Renal cortical epithelial cell (primary cell): ENCODE results near the gene KIFAP3. TPM values are rescaled to one million over a fixed set of nuclear protein-coding genes. Genes with fewer than 3 reads are reported as not detected.
"Not testable (repeated sequence)": the region's sequence is repeated elsewhere in the genome, so short reads cannot be mapped to it uniquely, and the experiment has no call there.

Source experiments
- DNase-seq: peaks from one replicate; pipeline ENCODE4 v3.0.0-alpha.2; 2011; ENCODE audit warnings: low read depth
- total RNA-seq: library from RNA; depleted of rRNA; stranded (reverse); fragments of >200 nt; gene quantifications from 2 replicates; pipeline ENCODE4 v1.2.3, GENCODE V29; 2014

The KIFAP3 gene
- total RNA-seq, 1 donor from 2014 or later, result 55.7 TPM

- peak; percentile 18 for DNase-seq
Observed at GRCh38 chr1:170063109-170063826, 11.2 kb downstream of the KIFAP3 start.

GRCh38 chr1:170061676-170062075 lies 12.8 kb downstream of the KIFAP3 start:
- DNase-seq, result not testable (repeated sequence)

GRCh38 chr1:170060015-170060520 lies 14.4 kb downstream of the KIFAP3 start:
- DNase-seq, result not testable (repeated sequence)

GRCh38 chr1:170049176-170049800 lies 25.2 kb downstream of the KIFAP3 start:
- no peak for DNase-seq

- no peak for DNase-seq
Observed at GRCh38 chr1:170048515-170048914, 26.0 kb downstream of the KIFAP3 start.

- DNase-seq, result no peak
Observed at GRCh38 chr1:170044187-170044586, 30.3 kb downstream of the KIFAP3 start.

GRCh38 chr1:170041423-170042192 lies 32.9 kb downstream of the KIFAP3 start:
- DNase-seq, result no peak

GRCh38 chr1:170032531-170033280 lies 41.8 kb downstream of the KIFAP3 start:
- DNase-seq, result peak; percentile 45

- DNase-seq, result peak; percentile 77
Observed at GRCh38 chr1:170030212-170030611, 44.3 kb downstream of the KIFAP3 start.

GRCh38 chr1:170027760-170028159 lies 46.7 kb downstream of the KIFAP3 start:
- DNase-seq, result no peak

GRCh38 chr1:170020859-170021258 lies 53.6 kb downstream of the KIFAP3 start:
- no peak for DNase-seq

GRCh38 chr1:170017478-170017877 lies 57.0 kb downstream of the KIFAP3 start:
- no peak for DNase-seq

- no peak for DNase-seq
Observed at GRCh38 chr1:170012920-170013319, 61.6 kb downstream of the KIFAP3 start.

GRCh38 chr1:170010443-170010842 lies 64.1 kb downstream of the KIFAP3 start:
- peak; percentile 43 for DNase-seq

GRCh38 chr1:170009551-170009950 lies 64.9 kb downstream of the KIFAP3 start:
- DNase-seq, result no peak

- not testable (repeated sequence) for DNase-seq
Observed at GRCh38 chr1:170008745-170009144, 65.8 kb downstream of the KIFAP3 start.

- not testable (repeated sequence) for DNase-seq
Observed at GRCh38 chr1:170003270-170003835, 71.1 kb downstream of the KIFAP3 start.

- no peak for DNase-seq
Observed at GRCh38 chr1:170001266-170001665, 73.2 kb downstream of the KIFAP3 start.

- DNase-seq, result no peak
Observed at GRCh38 chr1:169999761-170000160, 74.7 kb downstream of the KIFAP3 start.

- DNase-seq, result peak; percentile 99
Observed at GRCh38 chr1:169999331-169999741, 75.2 kb downstream of the KIFAP3 start.

GRCh38 chr1:169995993-169996392 lies 78.5 kb downstream of the KIFAP3 start:
- no peak for DNase-seq
